ENCODE data around the gene USF1. TPM values are rescaled to one million over a fixed set of nuclear protein-coding genes. Genes with fewer than 3 reads are reported as not detected.

USF1 gene
- total RNA-seq, 2 experiments from 2014 or later, result 93.5 to 99.1 TPM

GRCh38 chr1:161090617-161091016, 44.8 kb upstream of the USF1 start:
- no peaks in the 10 kb centered on the region for H3K27me3 Mint-ChIP-seq
- Histone ChIP-seq H3K4me1 (ENCODE audit: insufficient read depth, low read length) (no peaks in the 10 kb centered on the region), H3K4me3 (ENCODE audit: low read length) (no peak overlapping the region), H3K9me3 (ENCODE audit: control insufficient read depth in 1 of 2, insufficient read depth in 1 of 2, low read length in 2 of 2) (no peaks in the 10 kb centered on the region), H3K27ac (ENCODE audit: low read depth in 1 of 2, low read length in 2 of 2) (no peak overlapping the region), H3K36me3 (ENCODE audit: insufficient read depth, low read length) (no peaks in the 10 kb centered on the region), H3K27me3 (ENCODE audit: control insufficient read depth in 1 of 2, insufficient read depth in 2 of 2, low read length in 2 of 2) (no peaks in the 10 kb centered on the region)
- no peaks in the 10 kb centered on the region for H3K9me3 Mint-ChIP-seq
- no peak overlapping the region for H3K4me3 Mint-ChIP-seq
- no peaks in the 10 kb centered on the region for H3K36me3 Mint-ChIP-seq (ENCODE audit: low read depth)
- ATAC-seq (ENCODE audit: poor library complexity), result peak; percentile 43
- intact Hi-C loops (cut with DNase I, micrococcal nuclease), result loop anchor here (2.0 to 10.0 kb wide), 2 partner anchors 18 to 256 kb away; no protein-coding TSS in a partner anchor
- POLR2A ChIA-PET, result interaction anchor here (0.9 to 1.2 kb wide), 2 partner anchors 21 to 22 kb away, joined by 3 read pairs; partner anchors contain the start of gene ARHGAP30
- no peak for DNase-seq
- no peak for TF ChIP-seq CTCF (IDR thresholded peaks at IDR 0.05)
- H3K27ac Mint-ChIP-seq, result no peak overlapping the region
- H3K4me1 Mint-ChIP-seq (ENCODE audit: low read depth), result peaks cover 9% of the 10 kb centered on the region
- CTCF ChIA-PET, result no interaction called here

GRCh38 chr1:161089938-161090337, 44.2 kb upstream of the USF1 start:
- ATAC-seq (ENCODE audit: poor library complexity) (no peak), DNase-seq (no peak)
- H3K4me1 ChIP-seq (ENCODE audit: insufficient read depth, low read length), result no peaks in the 10 kb centered on the region
- H3K4me1 Mint-ChIP-seq (ENCODE audit: low read depth), result peaks cover 9% of the 10 kb centered on the region
- no peaks in the 10 kb centered on the region for H3K36me3 Mint-ChIP-seq (ENCODE audit: low read depth)
- no peak overlapping the region for H3K4me3 Mint-ChIP-seq
- H3K9me3 ChIP-seq (ENCODE audit: control insufficient read depth in 1 of 2, insufficient read depth in 1 of 2, low read length in 2 of 2), result no peaks in the 10 kb centered on the region
- no peaks in the 10 kb centered on the region for H3K27me3 ChIP-seq (ENCODE audit: control insufficient read depth in 1 of 2, insufficient read depth in 2 of 2, low read length in 2 of 2)
- ChIA-PET CTCF (no interaction called here), POLR2A (interaction anchor here (1.2 kb wide), 1 partner anchor 8 kb away, joined by 3 read pairs; the partner anchor contains the start of gene KLHDC9)
- TF ChIP-seq CTCF (IDR thresholded peaks at IDR 0.05), result no peak
- no peaks in the 10 kb centered on the region for H3K9me3 Mint-ChIP-seq
- intact Hi-C loops (cut with DNase I, micrococcal nuclease), result loop anchor here (2.0 to 10.0 kb wide), 2 partner anchors 17 to 255 kb away; no protein-coding TSS in a partner anchor
- no peak overlapping the region for H3K27ac Mint-ChIP-seq
- H3K27me3 Mint-ChIP-seq, result no peaks in the 10 kb centered on the region
- H3K27ac ChIP-seq (ENCODE audit: low read depth in 1 of 2, low read length in 2 of 2), result no peak overlapping the region
- no peaks in the 10 kb centered on the region for H3K36me3 ChIP-seq (ENCODE audit: insufficient read depth, low read length)
- H3K4me3 ChIP-seq (ENCODE audit: low read length), result no peak overlapping the region

GRCh38 chr1:161089251-161089924, 43.6 kb upstream of the USF1 start, which contains the start of gene NECTIN4:
NECTIN4 (minus strand) TSS chr1:161089558; CDS start chr1:161089296, 262 bp downstream.
- Histone ChIP-seq H3K27ac (ENCODE audit: low read depth in 1 of 2, low read length in 2 of 2) (no peak within 1 kb of the TSS), H3K4me1 (ENCODE audit: insufficient read depth, low read length) (no peaks in the 10 kb centered on the region), H3K27me3 (ENCODE audit: control insufficient read depth in 1 of 2, insufficient read depth in 2 of 2, low read length in 2 of 2) (no peaks in the 10 kb centered on the region), H3K36me3 (ENCODE audit: insufficient read depth, low read length) (no peaks in the 10 kb centered on the region), H3K4me3 (ENCODE audit: low read length) (no peak within 1 kb of the TSS), H3K9me3 (ENCODE audit: control insufficient read depth in 1 of 2, insufficient read depth in 1 of 2, low read length in 2 of 2) (no peaks in the 10 kb centered on the region)
- ChIA-PET CTCF (no interaction called here), POLR2A (interaction anchor here (0.9 to 1.2 kb wide), 2 partner anchors 9 to 43 kb away, joined by 3 read pairs; partner anchors contain the start of gene KLHDC9)
- no peaks in the 10 kb centered on the region for H3K9me3 Mint-ChIP-seq
- intact Hi-C loops (cut with DNase I, micrococcal nuclease), result no loop called here
- TF ChIP-seq CTCF (IDR thresholded peaks at IDR 0.05), result no peak
- no peak within 1 kb of the TSS for H3K27ac Mint-ChIP-seq
- H3K4me3 Mint-ChIP-seq, result no peak within 1 kb of the TSS
- no peaks in the 10 kb centered on the region for H3K36me3 Mint-ChIP-seq (ENCODE audit: low read depth)
- peaks cover 9% of the 10 kb centered on the region for H3K4me1 Mint-ChIP-seq (ENCODE audit: low read depth)
- no peaks in the 10 kb centered on the region for H3K27me3 Mint-ChIP-seq
- DNase-seq (peak in 1 of 14 experiments; percentile 21), ATAC-seq (ENCODE audit: poor library complexity) (no peak)
